GM19395 (cell line): Measurements from ENCODE around the gene ADIPOQ.
A peak's percentile ranks its signal among the peaks of the same experiment; 100 is the strongest.
"Not testable (repeated sequence)": the region's sequence is repeated elsewhere in the genome, so short reads cannot be mapped to it uniquely, and the experiment has no call there.

Source experiments
- ATAC-seq: cut with Tn5 transposase; IDR thresholded peaks from one replicate; pipeline ENCODE4 v1.9.1; 2021; ENCODE audit warnings: mild to moderate bottlenecking, moderate library complexity; ENCODE audit not compliant: unreplicated experiment

ADIPOQ gene

DNA sequence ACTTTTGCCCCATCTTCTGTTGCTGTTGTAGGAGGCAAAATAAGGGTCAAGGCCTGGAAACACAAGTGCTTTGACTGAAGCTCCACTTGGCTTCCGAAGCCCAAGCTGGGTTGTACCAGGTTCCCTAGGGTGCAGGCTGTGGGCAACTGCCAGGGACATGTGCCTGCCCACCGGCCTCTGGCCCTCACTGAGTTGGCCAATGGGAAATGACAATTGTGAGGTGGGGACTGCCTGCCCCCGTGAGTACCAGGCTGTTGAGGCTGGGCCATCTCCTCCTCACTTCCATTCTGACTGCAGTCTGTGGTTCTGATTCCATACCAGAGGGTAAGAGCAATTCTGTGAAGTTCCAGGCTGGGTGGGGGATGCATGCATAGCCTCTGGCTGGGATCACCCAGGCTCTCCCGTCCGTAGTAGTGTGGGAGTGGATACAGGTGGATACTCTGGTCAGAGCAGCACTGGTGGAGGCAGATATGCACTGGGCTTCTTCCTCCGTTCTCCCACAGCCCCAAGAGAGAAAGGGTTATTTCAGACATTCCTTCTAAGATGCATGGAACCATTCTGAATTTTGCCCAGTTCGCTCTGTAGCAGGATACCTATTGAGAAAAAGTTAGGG is at the start of gene ADIPOQ:
Gene ADIPOQ, plus strand, starts transcription at position 285 of the 613 bp plus-strand sequence. CDS start 10,349 bp downstream, outside the sequence.
- no peak for ATAC-seq

DNA sequence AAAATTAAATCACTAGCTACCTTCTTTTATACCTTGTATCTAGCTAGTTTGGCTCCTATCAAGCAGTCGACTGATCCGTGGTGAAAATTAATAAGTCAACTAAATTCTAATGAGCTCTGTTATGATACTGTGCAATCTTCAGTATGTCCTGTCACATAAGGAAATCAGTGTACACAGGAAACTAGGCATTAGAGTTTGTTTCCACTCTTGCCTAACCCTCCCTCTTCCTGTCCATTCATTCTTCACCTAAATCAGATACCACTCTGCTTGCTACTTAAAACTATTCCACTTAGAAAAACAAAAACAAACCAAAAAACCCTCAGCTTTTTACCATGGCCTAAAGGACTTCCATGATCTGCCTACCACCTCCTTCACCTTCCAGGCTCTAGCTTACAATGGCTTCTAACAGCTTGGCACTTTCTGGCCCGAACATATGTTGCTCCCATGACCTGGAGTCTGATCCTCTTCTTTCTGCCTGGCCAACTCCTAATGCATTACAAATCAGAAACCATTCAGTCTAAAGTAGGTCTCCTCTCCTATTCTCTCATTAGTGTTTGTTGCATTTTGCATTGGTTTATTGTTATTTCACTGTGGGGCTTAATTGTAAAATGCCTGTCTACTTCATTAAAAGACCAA is 44.2 kb upstream of the ADIPOQ start:
- no peak for ATAC-seq

DNA sequence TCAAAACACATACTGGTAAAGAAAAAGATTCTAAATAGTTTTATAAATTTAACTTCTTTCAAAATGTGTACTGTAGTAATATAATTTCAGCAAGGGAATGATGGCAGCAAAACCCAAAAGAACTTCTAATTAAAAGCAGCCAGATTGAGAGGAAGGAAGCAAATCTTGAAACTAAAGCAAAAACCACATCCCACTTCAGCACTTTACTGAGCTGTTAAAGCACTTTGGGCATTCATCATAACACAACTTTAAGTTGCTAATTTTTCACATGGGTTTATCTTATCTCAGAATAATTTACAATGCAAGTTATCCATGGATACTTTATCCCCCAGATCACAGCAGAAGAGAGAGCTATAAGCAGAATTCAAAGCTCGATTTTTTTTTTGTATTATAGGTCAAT is 42.2 kb upstream of the ADIPOQ start:
- ATAC-seq, result no peak

DNA sequence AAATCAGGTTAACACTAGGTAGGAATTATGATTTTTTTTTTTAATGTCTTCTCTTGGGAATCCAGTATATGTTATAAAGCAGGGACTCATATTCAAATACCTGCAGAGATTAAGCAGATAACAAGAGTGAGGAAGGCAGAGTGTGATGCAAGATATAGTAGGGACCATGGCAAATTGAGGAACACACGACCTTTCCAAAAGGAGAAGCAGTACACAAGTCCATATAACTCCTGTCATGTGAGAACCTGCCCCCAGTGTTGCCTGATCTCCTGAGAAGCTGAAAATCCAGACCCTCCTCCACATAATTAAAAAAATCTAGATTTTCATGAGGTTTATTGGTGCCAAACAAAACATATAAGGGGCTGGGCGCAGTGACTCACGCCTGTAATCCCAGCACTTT is 39.8 kb upstream of the ADIPOQ start:
- ATAC-seq, result no peak

DNA sequence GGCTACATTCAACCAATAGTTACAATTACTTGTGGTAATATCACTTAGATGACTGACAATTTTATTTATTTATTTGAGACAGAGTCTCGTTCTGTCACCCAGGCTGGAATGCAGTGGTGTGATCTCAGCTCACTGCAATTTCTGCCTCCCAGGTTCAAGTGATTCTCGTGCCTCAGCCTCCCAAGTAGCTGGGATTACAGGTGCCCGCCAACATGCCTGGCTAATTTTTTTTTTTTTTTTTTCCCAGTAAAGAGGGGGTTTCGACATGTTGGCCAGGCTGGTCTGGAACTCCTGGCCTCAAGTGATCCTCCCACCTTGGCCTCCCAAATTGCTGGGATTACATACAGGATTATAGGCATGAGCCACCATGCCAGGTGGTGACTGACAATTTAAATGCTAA is 39.1 kb upstream of the ADIPOQ start:
- ATAC-seq, result not testable (repeated sequence)

DNA sequence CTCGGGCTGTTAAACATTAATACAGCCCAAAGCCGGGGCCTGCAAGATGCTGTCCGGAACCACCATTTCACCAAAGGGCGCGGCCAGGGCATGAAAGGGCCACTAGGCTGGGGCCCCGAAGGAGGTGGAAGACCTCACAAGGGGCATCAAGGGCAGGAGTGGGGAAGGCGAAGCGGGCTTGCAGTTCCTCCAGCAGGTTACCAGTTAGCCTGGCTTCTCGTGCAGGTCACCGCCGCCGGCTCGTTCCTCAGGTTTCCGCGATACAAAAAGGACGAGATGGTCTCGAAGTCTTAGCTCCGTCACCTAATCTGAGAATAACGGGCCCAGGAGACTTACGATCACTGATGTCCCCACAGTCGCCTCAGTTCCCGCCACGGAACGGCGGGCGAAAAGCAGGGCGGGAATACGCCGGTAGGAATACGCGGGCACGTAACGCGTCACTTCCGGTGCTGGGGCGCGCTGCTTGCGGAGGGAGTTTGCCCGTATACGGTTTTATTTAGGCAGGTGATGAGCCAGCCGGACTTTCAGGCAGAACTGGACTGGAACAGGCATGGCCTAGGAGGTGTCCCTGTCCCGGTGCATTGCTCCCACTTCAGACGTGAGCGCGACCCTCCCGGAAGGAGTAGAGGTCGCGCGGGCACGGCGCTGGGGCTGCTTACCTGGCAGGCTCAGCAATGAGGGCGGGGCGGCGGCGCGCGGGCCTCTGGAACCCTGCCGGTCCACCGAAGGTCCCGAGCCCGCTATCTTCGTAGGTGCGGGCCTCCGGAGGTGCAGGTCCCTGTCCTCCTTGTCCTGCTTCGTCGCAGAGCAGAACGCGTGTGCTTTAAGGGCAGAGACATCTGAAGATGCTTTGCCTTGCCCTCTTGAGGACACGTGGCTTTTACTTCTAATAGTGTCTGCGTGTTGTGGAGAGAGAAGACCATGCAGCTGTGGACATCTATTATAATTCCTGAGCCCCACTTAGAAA is 36.1 kb upstream of the ADIPOQ start, which contains the start of gene RFC4:
Gene RFC4, minus strand, starts transcription at position 394 of the 967 bp plus-strand sequence. CDS start 1,769 bp downstream, outside the sequence.
- ATAC-seq, result peak; percentile 94

DNA sequence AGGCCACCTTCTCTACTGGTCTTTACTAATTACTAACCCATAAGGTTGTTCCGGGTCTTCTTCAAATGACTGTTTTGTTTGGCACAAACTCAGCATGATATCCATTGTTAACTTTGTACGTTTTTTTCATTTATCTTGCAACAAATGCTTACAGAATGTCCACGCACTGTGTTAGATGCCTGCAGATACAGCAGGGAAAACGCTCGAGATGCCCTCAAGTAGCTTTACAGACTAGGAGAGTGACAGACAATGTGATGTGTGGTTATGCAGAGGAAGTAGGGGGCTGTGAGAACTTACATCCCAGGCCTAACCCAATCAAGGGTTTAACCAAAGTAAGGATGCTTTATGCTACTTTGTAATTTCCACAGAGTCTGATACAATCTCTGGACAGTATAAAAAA is 35.3 kb upstream of the ADIPOQ start:
- no peak for ATAC-seq

DNA sequence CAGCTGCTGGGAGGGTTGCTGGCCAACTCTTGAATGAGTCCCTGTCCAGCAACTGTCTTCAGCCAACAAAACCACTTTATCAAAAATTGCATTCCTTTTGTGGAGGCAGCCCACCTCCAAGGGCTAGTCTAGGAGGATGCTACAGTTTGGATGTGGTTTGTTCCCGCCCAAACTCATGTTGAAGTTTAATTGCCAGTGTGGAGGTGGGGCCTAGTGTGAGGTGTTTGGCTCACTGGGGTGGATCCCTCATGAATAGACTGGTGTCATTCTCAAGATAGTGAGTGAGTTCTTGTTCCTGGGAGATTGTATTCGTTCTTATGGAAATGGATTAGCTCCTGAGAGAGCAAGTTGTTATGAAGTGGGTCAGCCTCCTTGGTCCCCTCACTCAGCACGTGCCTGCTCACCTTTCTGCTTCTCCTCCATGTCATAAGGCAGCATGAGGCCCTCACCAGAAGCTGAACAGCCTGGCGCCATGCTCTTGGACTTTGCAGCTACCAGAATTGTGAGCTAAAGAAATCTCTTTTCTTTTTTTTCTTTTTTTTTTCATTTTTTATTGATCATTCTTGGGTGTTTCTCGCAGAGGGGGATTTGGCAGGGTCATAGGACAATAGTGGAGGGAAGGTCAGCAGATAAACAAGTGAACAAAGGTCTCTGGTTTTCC is 32.0 kb upstream of the ADIPOQ start:
- no peak for ATAC-seq

DNA sequence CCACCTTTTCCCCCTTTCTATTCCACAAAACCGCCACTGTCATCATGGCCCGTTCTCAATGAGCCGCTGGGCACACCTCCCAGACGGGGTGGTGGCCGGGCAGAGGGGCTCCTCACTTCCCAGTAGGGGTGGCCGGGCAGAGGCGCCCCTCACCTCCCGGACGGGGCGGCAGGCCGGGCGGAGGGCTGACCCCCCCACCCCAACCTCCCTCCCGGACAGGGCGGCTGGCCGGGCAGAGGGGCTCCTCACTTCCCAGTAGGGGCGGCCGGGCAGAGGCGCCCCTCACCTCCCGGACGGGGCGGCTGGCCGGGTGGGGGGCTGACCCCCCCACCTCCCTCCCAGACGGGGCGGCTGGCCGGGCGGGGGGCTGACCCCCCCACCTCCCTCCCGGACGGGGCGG is 31.2 kb upstream of the ADIPOQ start:
- ATAC-seq, result not testable (repeated sequence)

DNA sequence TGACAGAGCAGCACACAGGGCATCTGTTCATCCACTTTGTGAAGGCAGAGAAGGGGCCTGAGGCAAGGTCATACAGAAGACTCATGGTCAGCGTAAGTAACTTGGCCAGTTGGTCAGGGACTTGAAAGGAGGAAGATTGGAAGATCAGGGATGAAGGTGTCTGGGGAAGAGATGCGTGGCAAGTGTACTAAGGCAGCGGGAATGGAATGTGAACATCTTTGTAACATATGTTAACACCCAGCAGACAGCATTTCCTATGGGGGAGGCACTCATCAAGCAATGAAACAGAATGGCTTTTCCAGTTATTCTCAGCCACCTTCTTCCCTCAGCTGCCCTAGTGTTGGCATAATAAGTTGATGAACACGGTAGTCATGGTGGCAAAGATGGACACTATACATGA is 28.4 kb upstream of the ADIPOQ start:
- ATAC-seq, result no peak

DNA sequence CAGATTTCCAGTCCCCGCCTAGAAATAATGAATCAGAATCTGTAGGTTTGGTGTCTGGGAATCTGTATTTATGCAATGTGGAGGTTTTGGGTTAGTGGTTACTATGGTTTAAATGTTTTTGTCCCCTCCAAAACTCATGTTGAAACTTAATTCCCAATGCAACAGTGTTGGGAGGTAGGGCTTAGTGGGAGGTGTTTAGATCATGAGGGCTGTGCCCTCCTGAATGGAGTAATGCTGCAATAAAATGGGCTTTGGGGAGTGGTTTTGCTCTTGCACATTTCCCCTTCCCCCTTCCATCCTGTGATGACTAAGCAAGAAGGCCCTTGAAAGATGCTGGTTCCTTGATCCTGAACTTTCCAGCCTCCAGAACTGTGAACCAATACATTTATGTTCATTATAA is 27.1 kb upstream of the ADIPOQ start:
- no peak for ATAC-seq

DNA sequence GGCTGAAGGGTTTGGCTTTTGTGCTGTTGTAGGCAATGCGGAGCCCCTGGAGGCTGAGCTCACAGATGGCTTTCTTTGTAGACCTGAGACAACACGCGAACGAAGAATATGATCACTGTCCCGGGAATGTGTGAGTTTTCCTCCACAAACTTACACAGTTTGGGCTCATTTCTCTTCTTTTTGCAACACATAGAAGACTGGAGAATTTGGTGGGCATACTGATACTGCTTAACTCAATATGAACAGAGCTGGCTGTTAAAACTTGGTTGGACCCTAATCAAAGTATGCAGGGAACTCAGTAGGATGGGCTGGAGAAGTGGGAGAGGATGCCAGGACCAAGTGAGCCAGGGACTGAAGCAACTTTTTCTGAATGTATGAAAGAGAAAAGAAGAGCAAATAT is 24.0 kb upstream of the ADIPOQ start:
- no peak for ATAC-seq

DNA sequence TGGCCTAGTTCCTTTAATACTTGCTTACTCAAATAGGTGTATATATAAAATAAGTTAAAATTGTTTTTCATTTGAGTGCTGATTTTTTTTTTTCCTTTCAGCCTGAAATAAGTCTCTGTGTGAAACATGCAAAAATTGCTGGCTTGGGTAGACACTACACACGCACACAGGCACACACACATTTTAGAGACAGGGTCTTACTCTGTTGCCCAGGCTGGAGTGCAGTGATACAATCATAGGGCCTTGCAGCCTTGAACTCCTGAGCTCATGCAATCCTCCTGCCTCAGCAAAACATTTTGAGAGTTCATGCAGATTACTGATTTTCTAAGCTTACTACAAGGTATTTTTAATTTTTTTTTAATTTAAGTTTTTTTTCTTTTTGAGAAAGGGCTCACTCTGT is 23.6 kb upstream of the ADIPOQ start:
- ATAC-seq, result no peak

DNA sequence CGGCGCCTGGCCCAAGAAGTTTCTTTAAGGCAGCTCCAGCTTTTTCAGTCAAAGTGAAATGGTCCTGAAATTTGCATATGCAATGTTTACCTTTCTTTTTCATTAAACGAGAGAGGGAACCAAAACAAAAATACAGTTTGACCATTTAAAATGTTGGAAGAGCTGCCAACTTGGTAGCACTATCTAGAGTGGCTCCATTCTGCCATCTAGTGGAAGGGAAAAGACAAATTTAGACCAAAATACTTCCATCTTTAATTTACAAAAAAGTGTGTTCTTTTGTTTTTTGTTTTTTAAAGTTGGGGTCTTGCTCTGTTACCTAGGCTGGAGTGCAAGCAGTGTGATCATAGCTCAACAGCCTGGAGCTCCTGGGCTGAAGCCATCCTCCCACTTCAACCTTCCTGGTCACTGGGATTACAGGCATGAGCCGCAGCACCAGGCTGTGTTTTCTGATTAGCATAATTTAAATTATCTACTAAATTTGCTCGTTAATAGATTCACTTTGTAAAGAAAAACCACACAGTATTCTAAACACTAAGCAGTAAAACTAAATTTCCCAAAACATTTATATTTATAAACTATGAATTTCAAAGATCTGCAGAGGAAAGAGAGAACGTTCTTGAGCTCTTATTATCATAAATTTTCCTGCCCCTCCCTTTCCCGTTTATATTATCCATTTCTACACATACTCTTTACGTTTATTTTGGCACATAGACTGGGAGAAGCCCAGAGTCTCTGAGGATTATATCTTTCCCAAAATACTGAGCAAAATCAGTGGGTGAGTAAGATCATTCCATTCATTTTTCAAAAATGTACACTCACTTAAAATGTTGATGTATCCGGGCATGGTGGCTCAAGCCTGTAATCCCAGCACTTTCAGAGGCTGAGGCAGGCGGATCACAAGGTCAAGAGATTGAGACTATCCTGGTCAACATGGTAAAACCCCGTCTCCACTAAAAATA is 20.8 kb upstream of the ADIPOQ start:
- no peak for ATAC-seq

DNA sequence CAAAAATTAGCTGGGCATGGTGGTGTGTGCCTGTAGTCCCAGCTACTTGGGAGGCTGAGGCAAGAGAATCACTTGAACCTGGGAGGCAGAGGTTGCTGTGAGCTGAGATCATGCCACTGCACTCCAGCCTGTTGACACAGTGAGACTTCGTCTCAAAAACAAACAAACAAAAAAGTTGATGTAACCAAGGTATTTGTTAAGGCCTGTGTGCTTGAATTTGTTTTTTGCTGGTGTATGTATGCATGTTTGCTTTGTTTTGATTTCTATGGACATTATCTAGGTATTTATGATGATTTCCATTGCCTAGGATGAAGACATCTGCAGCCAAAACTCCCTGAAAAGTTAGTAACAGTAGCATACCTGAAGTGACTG is 20.1 kb upstream of the ADIPOQ start:
- ATAC-seq, result not testable (repeated sequence)

DNA sequence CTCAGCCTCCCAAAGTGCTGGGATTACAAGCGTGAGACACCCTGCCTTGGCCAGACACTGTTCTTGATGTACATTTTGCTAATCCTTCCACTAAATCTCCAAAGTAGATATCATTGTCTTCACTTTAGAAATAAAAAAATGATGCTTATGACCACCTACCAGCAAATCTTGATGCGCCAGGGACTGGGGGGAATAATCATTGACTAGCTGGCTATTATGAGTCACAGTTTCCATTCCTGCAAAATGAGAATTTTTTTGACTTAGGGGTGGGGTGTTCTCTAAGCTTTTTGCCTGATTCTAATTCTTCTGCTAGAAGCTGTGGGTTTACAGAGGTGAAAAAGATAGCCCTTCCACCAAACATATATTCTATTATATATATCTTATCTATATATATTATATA is 19.1 kb upstream of the ADIPOQ start:
- ATAC-seq, result no peak

DNA sequence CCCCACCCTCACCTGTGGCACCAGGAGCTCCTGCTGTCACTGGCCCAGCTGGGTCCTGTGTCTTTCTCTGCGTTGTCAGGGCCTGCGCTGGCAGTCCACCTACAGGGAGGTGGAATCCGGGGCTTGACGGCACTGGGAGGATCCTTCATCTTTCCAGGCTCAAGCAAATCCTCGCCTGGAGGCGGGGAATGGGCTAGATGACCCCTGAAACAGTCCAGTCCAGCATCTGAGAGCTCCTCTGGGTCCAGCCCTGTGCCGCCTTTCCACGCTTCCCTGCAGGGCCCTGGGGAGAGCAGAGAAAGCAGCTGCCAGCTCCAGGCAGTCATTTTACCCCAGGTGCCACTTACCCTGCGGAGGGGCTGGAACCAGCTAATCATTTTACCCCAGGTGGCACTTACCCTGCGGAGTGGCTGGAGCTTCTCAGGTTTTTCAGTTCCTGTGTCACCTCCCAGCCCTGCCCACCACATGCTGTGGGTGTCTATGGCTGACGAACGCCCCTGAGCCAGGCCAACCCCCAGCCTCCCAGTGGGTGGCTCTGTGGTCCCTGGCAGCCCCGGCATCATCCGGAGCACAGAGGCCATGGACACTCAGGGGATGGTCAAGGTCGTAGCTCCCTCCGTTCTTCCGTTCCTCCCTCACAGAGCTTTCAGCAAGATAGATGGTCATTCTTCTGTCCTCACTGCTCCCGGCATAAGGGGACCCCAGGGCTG is 17.9 kb upstream of the ADIPOQ start:
- no peak for ATAC-seq

DNA sequence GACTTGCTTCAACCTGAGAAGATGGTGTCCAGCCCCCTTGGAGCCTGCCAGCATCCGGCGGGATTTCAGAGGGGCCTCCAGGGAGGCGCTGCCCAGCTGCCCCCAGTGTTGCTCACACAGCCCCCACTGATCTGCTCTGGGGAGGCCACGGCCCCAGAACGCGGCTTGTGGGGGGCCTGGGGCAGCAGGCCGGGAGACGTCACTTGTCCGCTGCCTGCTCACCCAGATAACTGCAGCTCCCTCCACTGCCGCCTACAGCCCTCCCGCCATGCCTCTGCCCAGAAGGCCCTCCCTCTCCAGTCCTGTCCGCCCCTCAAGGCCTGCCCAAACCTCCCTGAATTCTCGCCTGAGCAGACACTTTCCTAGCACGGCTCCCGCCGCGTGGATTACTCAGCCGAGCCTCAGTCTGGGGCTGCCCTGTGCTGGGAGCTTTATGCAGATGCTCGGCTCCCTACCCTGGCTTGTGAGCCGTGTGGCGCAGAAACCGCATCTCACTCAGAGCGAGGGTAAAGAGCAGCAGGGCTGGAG is 17.2 kb upstream of the ADIPOQ start:
- ATAC-seq, result no peak

DNA sequence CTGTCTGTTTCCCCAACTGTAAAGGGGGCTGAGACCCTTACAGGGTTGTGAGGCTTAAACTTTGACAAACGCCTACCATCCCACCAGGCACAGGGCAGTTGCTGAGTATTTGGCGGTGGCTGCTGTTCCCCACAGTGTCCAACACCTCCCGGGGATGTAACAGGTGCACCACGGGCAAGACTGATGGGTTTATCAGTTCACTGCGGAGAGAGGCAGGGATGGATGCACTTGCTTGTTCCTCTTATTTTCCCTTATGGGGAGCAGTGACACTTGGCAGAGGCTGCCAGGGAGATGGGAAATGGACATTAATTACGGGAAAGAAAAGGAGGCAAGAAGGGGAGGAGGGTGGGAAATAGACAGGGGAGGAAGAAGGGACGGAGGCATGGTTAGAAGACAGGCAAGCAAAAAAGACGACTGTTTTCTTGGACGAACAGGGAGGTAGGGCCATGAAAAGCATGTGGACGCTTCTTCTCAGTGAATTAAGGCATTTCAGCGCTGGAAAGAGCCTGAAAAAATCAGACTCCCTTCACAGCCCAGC is 16.6 kb upstream of the ADIPOQ start:
- ATAC-seq, result no peak
